Peyer's patch (tissue), 4 donors: Measurements from ENCODE around the gene GALNT13.

ENCODE experiments used
- CTCF ChIP-seq, 6 experiments: fragments of 450-650 bp in 4 of 6; fragments of 200-600 bp in 2 of 6; sonication (generic) in 1 of 6; IDR thresholded peaks; one replicate each; pipeline ENCODE4 v1.5.1; 2017 to 2019; ENCODE audit warnings: antibody characterized with exemption in 6 of 6, mild to moderate bottlenecking in 3 of 6, moderate library complexity in 1 of 6
- POLR2A ChIP-seq, 2 donors: fragments of 450-650 bp; IDR thresholded peaks; one replicate each; pipeline ENCODE4 v1.5.1; 2017; ENCODE audit warnings: antibody characterized with exemption in 2 of 2, mild to moderate bottlenecking in 2 of 2, moderate library complexity in 2 of 2

GRCh38 chr2:154480521-154480920 is 608.8 kb downstream of the GALNT13 start:
- TF ChIP-seq CTCF (IDR thresholded peaks at IDR 0.05) (no peak), POLR2A (IDR thresholded peaks at IDR 0.05) (no peak)
